Keratinocyte (primary cell): ENCODE results near the gene ATP6V0E1.

Experiments used
- CTCF ChIP-seq, 3 experiments: IDR thresholded peaks in 1 of 3; conservative IDR thresholded peaks in 1 of 3; optimal IDR thresholded peaks in 1 of 3; 2 replicates in 2 of 3; 3 replicates in 1 of 3; pipeline versions ENCODE3 to v1.5.1; 2011; ENCODE audit warnings: low read length in 3 of 3, mild to moderate bottlenecking in 3 of 3, moderate library complexity in 2 of 3, control low read depth in 1 of 3, inconsistent platforms in 1 of 3; ENCODE audit not compliant: insufficient read depth in 2 of 3; ENCODE audit errors: extremely low read depth in 1 of 3
- EZH2 ChIP-seq: IDR thresholded peaks from one replicate; pipeline ENCODE4 v1.6.1; 2012; ENCODE audit warnings: inconsistent platforms, mild to moderate bottlenecking, low read length, moderate library complexity

- no peak for TF ChIP-seq EZH2
- TF ChIP-seq CTCF (optimal IDR thresholded peaks at IDR 0.05 in 1 of 3, IDR thresholded peaks at IDR 0.05 in 1 of 3, conservative IDR thresholded peaks at IDR 0.05 in 1 of 3; ENCODE audit: extremely low read depth in 1 of 3, insufficient read depth in 2 of 3, low read length in 3 of 3): no peak
Measured at GRCh38 chr5:173032730-173033129, 49.2 kb downstream of the ATP6V0E1 start.
